Fibroblast of lung (primary cell): ENCODE measurements around the gene HPSE2. TPM values are rescaled to one million over a fixed set of nuclear protein-coding genes. Genes with fewer than 3 reads are reported as not detected.

Experiments
- DNase-seq, 2 donors: peaks; one replicate each; pipeline versions ENCODE4 v3.0.0 to v3.0.0-alpha.2; 2010; ENCODE audit warnings: low read depth in 2 of 2
- H2AFZ ChIP-seq: 2 replicates; pipeline ENCODE4 v1.5.1; 2012; ENCODE audit warnings: low read length, control low read depth, inconsistent platforms
- H3K27ac ChIP-seq: 2 replicates; pipeline ENCODE4 v1.5.1; 2011; ENCODE audit warnings: low read length, control low read depth; ENCODE audit not compliant: insufficient read depth
- H3K27me3 ChIP-seq: 2 replicates; pipeline ENCODE4 v1.5.1; 2011; ENCODE audit warnings: mild to moderate bottlenecking, low read length; ENCODE audit not compliant: control insufficient read depth, insufficient read depth
- H3K36me3 ChIP-seq: 2 replicates; pipeline ENCODE4 v1.5.1; 2011; ENCODE audit warnings: low read length; ENCODE audit not compliant: control insufficient read depth, insufficient read depth
- H3K4me1 ChIP-seq: 2 replicates; pipeline ENCODE4 v1.5.1; 2011; ENCODE audit warnings: low read length; ENCODE audit not compliant: control insufficient read depth, insufficient read depth; ENCODE audit errors: extremely low read depth
- H3K4me2 ChIP-seq: 2 replicates; pipeline ENCODE4 v1.5.1; 2011; ENCODE audit warnings: low read length, control low read depth; ENCODE audit not compliant: insufficient read depth; ENCODE audit errors: extremely low read depth
- H3K4me3 ChIP-seq, 4 experiments: fragments of 200-600 bp in 1 of 4; sonication (generic) in 1 of 4; replicated peaks in 1 of 4; 2 replicates each; pipeline ENCODE4 v1.5.1; 2011 to 2016; ENCODE audit warnings: low read length in 4 of 4, low read depth in 3 of 4, mild to moderate bottlenecking in 3 of 4, control low read depth in 2 of 4, inconsistent platforms in 1 of 4, mixed read lengths in 1 of 4; ENCODE audit not compliant: insufficient read depth in 1 of 4; ENCODE audit errors: control extremely low read depth in 1 of 4
- H3K79me2 ChIP-seq: 2 replicates; pipeline ENCODE4 v1.5.1; 2012; ENCODE audit warnings: mild to moderate bottlenecking, low read length, inconsistent platforms; ENCODE audit not compliant: control insufficient read depth, insufficient read depth
- H3K9ac ChIP-seq: 2 replicates; pipeline ENCODE4 v1.5.1; 2011; ENCODE audit warnings: mild to moderate bottlenecking, low read length, control low read depth; ENCODE audit not compliant: insufficient read depth
- H3K9me3 ChIP-seq: 2 replicates; pipeline ENCODE4 v1.5.1; 2012; ENCODE audit warnings: low read depth, low read length; ENCODE audit not compliant: control insufficient read depth, insufficient read depth
- H4K20me1 ChIP-seq: 2 replicates; pipeline ENCODE4 v1.5.1; 2011; ENCODE audit warnings: low read length; ENCODE audit not compliant: control insufficient read depth, insufficient read depth; ENCODE audit errors: extremely low read depth
- EZH2 ChIP-seq: IDR thresholded peaks from 2 replicates; pipeline ENCODE4 v1.5.1; 2012; ENCODE audit warnings: low read length, control low read depth, mild to moderate bottlenecking; ENCODE audit errors: missing control alignments
- polyA plus RNA-seq, 2 donors: library from polyadenylated mRNA; depleted of rRNA in 1 of 2; stranded (reverse) in 1 of 2; unstranded in 1 of 2; fragments of >200 nt; gene quantifications; 2 replicates each; pipeline ENCODE4 v1.2.1, GENCODE V29; 2011 to 2012; ENCODE audit warnings: missing spikeins in 1 of 2
- total RNA-seq: library from RNA; depleted of rRNA; stranded (reverse); fragments of >200 nt; gene quantifications from 2 replicates; pipeline ENCODE4 v1.2.1, GENCODE V29; 2014
- TF ChIP-seq, protein P1 (sequence below), 2 donors: IDR thresholded peaks in 1 of 2; conservative IDR thresholded peaks in 1 of 2; 1 replicate in 1 of 2; 2 replicates in 1 of 2; pipeline ENCODE4 v1.5.1; 2011 to 2012; ENCODE audit warnings: low read length in 2 of 2, control low read depth in 1 of 2, inconsistent platforms in 1 of 2, low read depth in 1 of 2, mild to moderate bottlenecking in 1 of 2

The HPSE2 gene
- total and polyA plus RNA-seq, 2 donors (not counting 1 experiment from before 2014, with no cell fraction given), result 0.02 to 0.17 TPM

DNA sequence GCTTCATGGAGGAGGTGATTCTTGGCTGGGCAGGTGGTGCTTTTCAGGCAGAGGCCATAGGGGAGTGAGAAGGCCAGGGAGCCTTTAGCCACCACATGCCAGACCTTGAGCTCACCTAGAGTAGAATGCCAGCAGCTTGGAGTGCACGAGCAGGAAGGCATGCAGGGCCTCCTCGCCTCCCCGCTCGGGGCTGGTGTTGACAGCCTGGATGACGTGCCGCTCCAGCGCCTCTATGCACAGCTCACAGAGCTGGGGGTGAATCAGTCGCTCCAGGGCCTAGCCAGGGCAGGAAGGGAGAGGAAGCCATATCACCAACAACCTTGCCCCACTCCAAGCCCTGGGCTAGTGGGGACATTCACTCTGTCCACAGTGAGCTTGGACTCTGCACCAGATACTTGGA, 804.6 kb downstream of the HPSE2 start:
- no peak overlapping the region for H3K27ac ChIP-seq
- TF ChIP-seq EZH2, result no peak
- TF ChIP-seq, protein P1, sequence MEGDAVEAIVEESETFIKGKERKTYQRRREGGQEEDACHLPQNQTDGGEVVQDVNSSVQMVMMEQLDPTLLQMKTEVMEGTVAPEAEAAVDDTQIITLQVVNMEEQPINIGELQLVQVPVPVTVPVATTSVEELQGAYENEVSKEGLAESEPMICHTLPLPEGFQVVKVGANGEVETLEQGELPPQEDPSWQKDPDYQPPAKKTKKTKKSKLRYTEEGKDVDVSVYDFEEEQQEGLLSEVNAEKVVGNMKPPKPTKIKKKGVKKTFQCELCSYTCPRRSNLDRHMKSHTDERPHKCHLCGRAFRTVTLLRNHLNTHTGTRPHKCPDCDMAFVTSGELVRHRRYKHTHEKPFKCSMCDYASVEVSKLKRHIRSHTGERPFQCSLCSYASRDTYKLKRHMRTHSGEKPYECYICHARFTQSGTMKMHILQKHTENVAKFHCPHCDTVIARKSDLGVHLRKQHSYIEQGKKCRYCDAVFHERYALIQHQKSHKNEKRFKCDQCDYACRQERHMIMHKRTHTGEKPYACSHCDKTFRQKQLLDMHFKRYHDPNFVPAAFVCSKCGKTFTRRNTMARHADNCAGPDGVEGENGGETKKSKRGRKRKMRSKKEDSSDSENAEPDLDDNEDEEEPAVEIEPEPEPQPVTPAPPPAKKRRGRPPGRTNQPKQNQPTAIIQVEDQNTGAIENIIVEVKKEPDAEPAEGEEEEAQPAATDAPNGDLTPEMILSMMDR (conservative IDR thresholded peaks at IDR 0.05 in 1 of 2, IDR thresholded peaks at IDR 0.05 in 1 of 2; ENCODE audit: low read depth in 1 of 2, low read length in 2 of 2), result no peak
- no peak for DNase-seq
- no peak overlapping the region for H3K9ac ChIP-seq
- H3K4me2 ChIP-seq, result no peak overlapping the region
- no peak overlapping the region for H3K4me3 ChIP-seq
- no peaks in the 10 kb centered on the region for H3K9me3 ChIP-seq
- H2AFZ ChIP-seq, result no peak overlapping the region
- no peaks in the 10 kb centered on the region for H3K27me3 ChIP-seq
- H3K79me2 ChIP-seq, result no peaks in the 10 kb centered on the region
- H3K36me3 ChIP-seq, result peaks cover 31% of the 10 kb centered on the region
- H3K4me1 ChIP-seq, result peaks cover 5% of the 10 kb centered on the region
- no peaks in the 10 kb centered on the region for H4K20me1 ChIP-seq

DNA sequence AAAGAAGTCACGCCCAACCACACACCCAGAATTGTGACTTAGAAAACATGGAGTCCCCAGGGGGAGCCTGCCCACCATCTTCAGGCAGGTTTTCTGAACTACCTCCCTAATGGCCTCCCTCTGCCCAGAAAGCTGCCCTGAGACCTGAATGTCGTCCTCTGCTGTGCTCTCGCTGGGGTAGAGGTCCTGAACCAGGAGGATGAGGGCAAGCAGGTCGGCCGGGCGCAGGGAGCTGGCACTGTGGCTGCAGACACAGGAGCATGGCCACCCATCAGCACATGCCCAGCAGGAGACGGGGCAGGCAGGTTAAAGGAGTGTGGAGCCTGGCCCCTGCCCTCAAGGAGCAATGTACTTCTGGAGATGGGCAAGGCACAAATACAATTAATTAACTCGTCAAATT, 805.2 kb downstream of the HPSE2 start:
- no peak for TF ChIP-seq EZH2
- TF ChIP-seq, protein P1 (conservative IDR thresholded peaks at IDR 0.05 in 1 of 2, IDR thresholded peaks at IDR 0.05 in 1 of 2; ENCODE audit: low read depth in 1 of 2, low read length in 2 of 2), result no peak
- Histone ChIP-seq H3K4me1 (peaks cover 5% of the 10 kb centered on the region), H3K4me2 (no peak overlapping the region), H4K20me1 (no peaks in the 10 kb centered on the region), H3K9ac (no peak overlapping the region), H3K4me3 (no peak overlapping the region), H3K79me2 (no peaks in the 10 kb centered on the region), H3K36me3 (peaks cover 32% of the 10 kb centered on the region), H3K9me3 (no peaks in the 10 kb centered on the region), H3K27me3 (no peaks in the 10 kb centered on the region), H3K27ac (no peak overlapping the region), H2AFZ (no peak overlapping the region)
- DNase-seq, result no peak

DNA sequence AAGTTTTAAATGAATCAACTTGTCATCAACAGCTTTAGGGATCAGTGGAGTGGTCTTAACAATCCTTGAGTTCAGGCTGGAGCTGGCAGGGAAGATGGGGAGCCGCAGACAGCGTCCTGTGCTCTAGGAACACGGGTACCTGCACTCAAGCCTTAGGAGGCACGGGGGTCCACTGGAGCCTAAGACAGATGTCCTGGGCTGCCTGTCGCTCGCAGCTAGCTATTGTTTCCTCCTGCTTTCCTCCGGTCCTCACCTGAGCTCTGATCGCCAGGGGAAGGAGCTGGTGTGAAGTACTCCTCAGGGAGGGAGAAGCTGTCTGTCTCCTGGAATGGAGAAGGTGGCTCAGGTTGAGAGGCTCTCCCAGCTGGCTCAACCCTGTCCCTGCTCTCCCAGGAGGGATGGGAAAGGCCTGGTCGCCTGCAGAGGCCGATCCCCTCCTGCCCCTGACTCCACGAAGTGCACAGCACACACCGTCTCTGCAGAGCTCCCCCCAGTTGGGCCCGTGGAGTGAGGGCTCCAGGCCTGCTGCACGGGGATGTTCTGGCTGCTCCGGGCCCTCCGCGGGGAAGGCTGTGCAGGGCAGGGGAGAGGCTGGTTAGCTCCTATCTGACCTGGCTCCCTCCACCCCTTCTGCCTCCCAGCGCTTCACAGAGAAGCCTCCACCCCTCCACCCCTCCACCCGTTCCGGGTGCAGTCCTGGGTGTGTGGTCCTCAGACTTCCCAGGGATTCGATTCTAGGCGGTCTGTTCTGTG, 806.2 kb downstream of the HPSE2 start:
- H3K4me2 ChIP-seq, result no peak overlapping the region
- no peak overlapping the region for H2AFZ ChIP-seq
- H3K79me2 ChIP-seq, result no peaks in the 10 kb centered on the region
- TF ChIP-seq EZH2, result no peak
- TF ChIP-seq, protein P1 (conservative IDR thresholded peaks at IDR 0.05 in 1 of 2, IDR thresholded peaks at IDR 0.05 in 1 of 2; ENCODE audit: low read depth in 1 of 2, low read length in 2 of 2), result no peak
- no peak overlapping the region for H3K9ac ChIP-seq
- H3K27me3 ChIP-seq, result no peaks in the 10 kb centered on the region
- H4K20me1 ChIP-seq, result no peaks in the 10 kb centered on the region
- no peak overlapping the region for H3K4me3 ChIP-seq
- H3K36me3 ChIP-seq, result peaks cover 30% of the 10 kb centered on the region
- no peaks in the 10 kb centered on the region for H3K4me1 ChIP-seq
- no peak overlapping the region for H3K27ac ChIP-seq
- DNase-seq, result no peak
- no peaks in the 10 kb centered on the region for H3K9me3 ChIP-seq
